Loucy (cell line): ENCODE measurements around the gene SMCO2.

Experiments
- H2AFZ ChIP-seq: fragments of 200-600 bp; sonication (generic); 2 replicates; pipeline ENCODE4 v1.6.0; 2016; ENCODE audit warnings: antibody characterized with exemption, mild to moderate bottlenecking, low read length, moderate library complexity
- H3F3A ChIP-seq: fragments of 200-600 bp; 2 replicates; pipeline ENCODE4 v1.6.0; 2016; ENCODE audit warnings: antibody characterized with exemption, low read depth, mild to moderate bottlenecking
- H3K27me3 ChIP-seq: fragments of 200-600 bp; sonication (generic); 2 replicates; pipeline ENCODE4 v1.6.1; 2014; ENCODE audit warnings: low read length, mild to moderate bottlenecking; ENCODE audit not compliant: insufficient read depth, poor library complexity, severe bottlenecking
- H3K36me3 ChIP-seq: fragments of 200-600 bp; sonication (generic); 2 replicates; pipeline ENCODE4 v1.6.1; 2016; ENCODE audit warnings: low read length; ENCODE audit not compliant: insufficient read depth
- H3K4me1 ChIP-seq: fragments of 200-600 bp; sonication (generic); 2 replicates; pipeline ENCODE4 v1.5.1; 2014; ENCODE audit warnings: low read length, mild to moderate bottlenecking; ENCODE audit not compliant: insufficient read depth, poor library complexity, severe bottlenecking
- H3K4me2 ChIP-seq: fragments of 200-600 bp; sonication (generic); 2 replicates; pipeline ENCODE4 v1.6.0; 2014; ENCODE audit warnings: antibody characterized with exemption, low read length, low read depth, mild to moderate bottlenecking; ENCODE audit not compliant: poor library complexity, severe bottlenecking
- H3K4me3 ChIP-seq: fragments of 200-600 bp; sonication (generic); 2 replicates; pipeline ENCODE4 v1.5.1; 2014; ENCODE audit warnings: low read length, mild to moderate bottlenecking, mixed read lengths; ENCODE audit not compliant: poor library complexity, severe bottlenecking
- H3K79me2 ChIP-seq: fragments of 200-600 bp; sonication (generic); 2 replicates; pipeline ENCODE4 v1.6.1; 2014; ENCODE audit warnings: low read length; ENCODE audit not compliant: insufficient read depth
- H3K9ac ChIP-seq: fragments of 200-600 bp; sonication (generic); 2 replicates; pipeline ENCODE4 v1.6.0; 2014; ENCODE audit warnings: mild to moderate bottlenecking, low read depth, low read length, moderate library complexity; ENCODE audit not compliant: poor library complexity, severe bottlenecking
- H3K9me2 ChIP-seq: fragments of 200-600 bp; sonication (generic); replicated peaks from 2 replicates; pipeline ENCODE4 v1.6.1; 2016; ENCODE audit warnings: low read depth, low read length, mixed read lengths
- H3K9me3 ChIP-seq: fragments of 200-600 bp; sonication (generic); 2 replicates; pipeline ENCODE4 v1.6.1; 2014; ENCODE audit warnings: mild to moderate bottlenecking, antibody characterized with exemption, low read length, low read depth; ENCODE audit not compliant: insufficient read depth
- H4K20me1 ChIP-seq: fragments of 200-600 bp; sonication (generic); 2 replicates; pipeline ENCODE4 v1.6.0; 2014; ENCODE audit warnings: antibody characterized with exemption, low read length, mild to moderate bottlenecking; ENCODE audit not compliant: insufficient read depth, poor library complexity, severe bottlenecking
- EZH2phosphoT487 ChIP-seq: fragments of 200-600 bp; IDR thresholded peaks from 2 replicates; pipeline ENCODE4 v1.6.1; 2018; ENCODE audit warnings: antibody characterized with exemption, mild to moderate bottlenecking, moderate library complexity, borderline replicate concordance
- TF ChIP-seq, protein P1 (sequence below): fragments of 200-600 bp; sonication (generic); conservative IDR thresholded peaks from 2 replicates; pipeline ENCODE4 v1.5.1; 2014; ENCODE audit warnings: mild to moderate bottlenecking, antibody characterized with exemption, low read length

The SMCO2 gene

DNA sequence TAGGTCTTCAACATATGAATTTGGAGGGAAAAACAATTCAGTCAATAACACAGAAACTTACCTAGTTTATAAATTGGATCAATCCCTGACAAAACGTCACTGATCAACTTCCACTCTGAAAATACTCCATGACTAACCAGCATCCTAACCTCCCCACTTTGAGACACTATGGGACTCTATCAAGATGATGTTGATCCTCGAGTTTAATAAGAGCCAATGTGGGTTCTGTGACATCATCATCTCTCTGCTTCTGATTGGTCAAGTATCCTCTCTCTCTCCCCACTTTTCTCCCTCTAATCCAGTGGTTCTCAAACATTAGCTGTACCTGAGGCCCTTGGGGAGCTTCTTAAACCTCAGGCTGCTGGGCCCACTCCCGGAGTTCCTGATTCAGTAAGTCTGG is at the start of gene SMCO2:
Gene SMCO2 (plus strand): TSS at position 301 of the 400 bp plus-strand sequence. CDS start 23,896 bp downstream, outside the sequence.
- Histone ChIP-seq H3K79me2 (no peaks in the 10 kb centered on the region), H3K4me3 (no peak within 1 kb of the TSS), H3K27me3 (no peaks in the 10 kb centered on the region), H2AFZ (no peak within 1 kb of the TSS), H3F3A (no peaks in the 10 kb centered on the region), H3K9me3 (peaks cover 5% of the 10 kb centered on the region; the same call in 1 of the 2 replicates), H3K9me2 (no peaks in the 10 kb centered on the region), H3K4me2 (no peak within 1 kb of the TSS), H3K9ac (no peak within 1 kb of the TSS), H3K4me1 (no peaks in the 10 kb centered on the region), H4K20me1 (no peaks in the 10 kb centered on the region), H3K36me3 (no peaks in the 10 kb centered on the region)
- TF ChIP-seq, protein P1, sequence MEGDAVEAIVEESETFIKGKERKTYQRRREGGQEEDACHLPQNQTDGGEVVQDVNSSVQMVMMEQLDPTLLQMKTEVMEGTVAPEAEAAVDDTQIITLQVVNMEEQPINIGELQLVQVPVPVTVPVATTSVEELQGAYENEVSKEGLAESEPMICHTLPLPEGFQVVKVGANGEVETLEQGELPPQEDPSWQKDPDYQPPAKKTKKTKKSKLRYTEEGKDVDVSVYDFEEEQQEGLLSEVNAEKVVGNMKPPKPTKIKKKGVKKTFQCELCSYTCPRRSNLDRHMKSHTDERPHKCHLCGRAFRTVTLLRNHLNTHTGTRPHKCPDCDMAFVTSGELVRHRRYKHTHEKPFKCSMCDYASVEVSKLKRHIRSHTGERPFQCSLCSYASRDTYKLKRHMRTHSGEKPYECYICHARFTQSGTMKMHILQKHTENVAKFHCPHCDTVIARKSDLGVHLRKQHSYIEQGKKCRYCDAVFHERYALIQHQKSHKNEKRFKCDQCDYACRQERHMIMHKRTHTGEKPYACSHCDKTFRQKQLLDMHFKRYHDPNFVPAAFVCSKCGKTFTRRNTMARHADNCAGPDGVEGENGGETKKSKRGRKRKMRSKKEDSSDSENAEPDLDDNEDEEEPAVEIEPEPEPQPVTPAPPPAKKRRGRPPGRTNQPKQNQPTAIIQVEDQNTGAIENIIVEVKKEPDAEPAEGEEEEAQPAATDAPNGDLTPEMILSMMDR, result no peak
- TF ChIP-seq EZH2phosphoT487, result no peak

DNA sequence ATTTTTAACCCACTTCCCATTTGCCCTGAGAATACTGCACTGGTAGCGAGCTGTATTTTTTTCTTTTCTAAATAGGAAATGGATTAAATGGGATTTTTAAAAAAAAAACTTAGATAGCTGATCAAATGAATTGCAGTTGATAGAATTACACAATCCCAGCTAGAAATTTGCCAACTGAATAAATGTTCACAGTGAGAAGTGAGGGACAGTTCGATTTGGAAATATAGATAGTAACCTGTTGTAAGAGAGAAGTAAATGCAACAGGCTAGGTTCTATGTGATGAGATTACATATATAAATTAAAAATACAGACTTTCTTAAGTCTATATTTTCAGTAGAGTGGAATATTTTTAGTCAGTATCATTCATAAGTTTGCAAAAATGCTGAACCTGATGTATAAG is 48.1 kb upstream of the SMCO2 start:
- Histone ChIP-seq H3K36me3 (peaks cover 5% of the 10 kb centered on the region; the same call in 1 of the 2 replicates), H3K4me2 (no peak overlapping the region), H4K20me1 (no peaks in the 10 kb centered on the region), H3K9me3 (no peaks in the 10 kb centered on the region), H3K4me3 (no peak overlapping the region), H3K4me1 (no peaks in the 10 kb centered on the region), H2AFZ (no peak overlapping the region), H3K27me3 (no peaks in the 10 kb centered on the region), H3K79me2 (no peaks in the 10 kb centered on the region), H3F3A (no peaks in the 10 kb centered on the region), H3K9me2 (no peaks in the 10 kb centered on the region), H3K9ac (no peak overlapping the region)
- no peak for TF ChIP-seq EZH2phosphoT487
- TF ChIP-seq, protein P1, result no peak

DNA sequence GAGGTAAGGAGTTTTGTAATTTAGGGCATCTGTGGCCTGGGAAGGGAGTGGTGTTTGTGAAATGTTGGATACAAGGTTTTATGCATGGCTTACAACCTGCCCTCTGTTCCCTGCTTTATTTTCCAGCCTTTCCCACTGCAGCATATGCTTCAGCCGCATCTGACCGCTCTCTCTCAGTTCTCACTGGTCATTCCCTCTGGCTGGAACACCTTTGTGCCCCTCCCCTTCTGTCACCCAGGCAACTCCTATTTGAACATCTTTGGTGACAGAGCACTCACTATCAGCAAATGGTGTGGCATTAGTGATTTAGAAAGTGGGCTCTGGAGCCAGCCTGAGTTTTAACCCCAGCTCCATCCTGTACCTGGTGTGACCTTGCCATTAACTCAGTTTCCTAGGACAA is 47.5 kb upstream of the SMCO2 start:
- no peaks in the 10 kb centered on the region for H3K9me3 ChIP-seq
- TF ChIP-seq, protein P1, result no peak
- no peak for TF ChIP-seq EZH2phosphoT487
- H3K4me2 ChIP-seq, result no peak overlapping the region
- H3K36me3 ChIP-seq, result peaks cover 5% of the 10 kb centered on the region; the same call in 1 of the 2 replicates
- no peaks in the 10 kb centered on the region for H3K4me1 ChIP-seq
- H3K79me2 ChIP-seq, result no peaks in the 10 kb centered on the region
- H3K4me3 ChIP-seq, result no peak overlapping the region
- no peaks in the 10 kb centered on the region for H4K20me1 ChIP-seq
- no peaks in the 10 kb centered on the region for H3F3A ChIP-seq
- H3K9ac ChIP-seq, result no peak overlapping the region
- no peak overlapping the region for H2AFZ ChIP-seq
- H3K27me3 ChIP-seq, result no peaks in the 10 kb centered on the region
- H3K9me2 ChIP-seq, result no peaks in the 10 kb centered on the region
